Body of pancreas (tissue), 4 donors: ENCODE measurements around the gene PSMD1. TPM values are rescaled to one million over a fixed set of nuclear protein-coding genes. Genes with fewer than 3 reads are reported as not detected.

Experiments used
- ATAC-seq: fragments of 150-250 bp; one replicate; pipeline ENCODE4 v1.9.1; 2016
- DNase-seq, 4 donors: peaks; one replicate each; pipeline ENCODE4 v3.0.0-alpha.2; 2019
- H3K27ac ChIP-seq, 4 donors: fragments of 200-600 bp; sonication (generic); 1 replicate in 3 of 4; 2 replicates in 1 of 4; pipeline versions ENCODE4 v1.5.1 to v1.6.1; 2016 to 2019; ENCODE audit warnings: mild to moderate bottlenecking in 1 of 4, mixed read lengths in 1 of 4, moderate library complexity in 1 of 4
- H3K27me3 ChIP-seq, 2 donors: fragments of 200-600 bp; sonication (generic); one replicate each; pipeline ENCODE4 v1.6.0; 2016; ENCODE audit warnings: mild to moderate bottlenecking in 1 of 2
- H3K36me3 ChIP-seq, 2 donors: fragments of 200-600 bp; sonication (generic); replicated peaks in 1 of 2; 2 replicates each; pipeline ENCODE4 v1.5.1; 2016; ENCODE audit warnings: low read depth in 2 of 2; ENCODE audit not compliant: insufficient read depth in 1 of 2
- H3K4me1 ChIP-seq: fragments of 200-600 bp; sonication (generic); one replicate; pipeline ENCODE4 v1.6.0; 2016
- H3K4me3 ChIP-seq, 2 donors: fragments of 200-600 bp; sonication (generic); 1 replicate in 1 of 2; 2 replicates in 1 of 2; pipeline ENCODE4 v1.5.1; 2016 to 2019
- H3K9me3 ChIP-seq, 3 donors: fragments of 200-600 bp; sonication (generic); 1 replicate in 2 of 3; 2 replicates in 1 of 3; pipeline ENCODE4 v1.5.1; 2016
- POLR2A ChIP-seq, 3 donors: fragments of 450-650 bp; IDR thresholded peaks; one replicate each; pipeline ENCODE4 v1.6.1; 2016; ENCODE audit warnings: antibody characterized with exemption in 3 of 3, mild to moderate bottlenecking in 2 of 3
- WGBS, 2 donors: methylation state at CpG; one replicate each; pipeline ENCODE4 v1.1.5; 2017; 5-methylcytosine and 5-hydroxymethylcytosine counted together
- intact Hi-C: fragments of 100-400 bp; cut with DNase I; formaldehyde crosslinking; loops from one replicate; pipeline ENCODE4 v1.15.1; 2023
- total RNA-seq, 2 donors: library from RNA; depleted of rRNA; stranded (reverse); fragments of >200 nt; gene quantifications; one replicate each; pipeline ENCODE4 v1.1.0, GENCODE V29; 2016
- TF ChIP-seq, protein P1 (sequence below), 7 experiments: fragments of 450-650 bp in 4 of 7; fragments of 200-600 bp in 3 of 7; sonication (generic) in 3 of 7; IDR thresholded peaks; one replicate each; pipeline ENCODE4 v1.5.1; 2016 to 2019; ENCODE audit warnings: antibody characterized with exemption in 7 of 7

Gene PSMD1
- total RNA-seq, 2 donors from 2014 or later, result 20.5 to 27.4 TPM

DNA sequence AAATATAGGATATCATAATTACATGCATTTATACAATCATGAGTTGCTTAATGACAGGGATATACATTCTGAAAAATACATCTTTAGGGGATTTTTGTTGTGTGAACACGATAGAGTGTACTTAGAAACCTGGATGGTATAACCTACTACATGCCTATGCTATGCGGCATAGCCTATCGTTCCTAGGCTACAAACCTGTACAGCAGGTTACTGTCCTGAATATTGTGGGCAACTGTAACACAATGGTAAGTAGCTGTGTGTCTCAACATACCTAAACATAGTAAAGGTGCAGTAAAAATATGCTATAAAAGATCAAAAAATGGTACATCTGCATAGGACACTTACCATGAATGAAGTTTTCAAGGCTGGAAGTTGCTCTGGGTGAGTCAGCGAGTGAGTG lies 12.9 kb upstream of the PSMD1 start:
- no peaks in the 10 kb centered on the region for H3K36me3 ChIP-seq
- H3K4me1 ChIP-seq, result peaks cover 29% of the 10 kb centered on the region
- TF ChIP-seq, protein P1, sequence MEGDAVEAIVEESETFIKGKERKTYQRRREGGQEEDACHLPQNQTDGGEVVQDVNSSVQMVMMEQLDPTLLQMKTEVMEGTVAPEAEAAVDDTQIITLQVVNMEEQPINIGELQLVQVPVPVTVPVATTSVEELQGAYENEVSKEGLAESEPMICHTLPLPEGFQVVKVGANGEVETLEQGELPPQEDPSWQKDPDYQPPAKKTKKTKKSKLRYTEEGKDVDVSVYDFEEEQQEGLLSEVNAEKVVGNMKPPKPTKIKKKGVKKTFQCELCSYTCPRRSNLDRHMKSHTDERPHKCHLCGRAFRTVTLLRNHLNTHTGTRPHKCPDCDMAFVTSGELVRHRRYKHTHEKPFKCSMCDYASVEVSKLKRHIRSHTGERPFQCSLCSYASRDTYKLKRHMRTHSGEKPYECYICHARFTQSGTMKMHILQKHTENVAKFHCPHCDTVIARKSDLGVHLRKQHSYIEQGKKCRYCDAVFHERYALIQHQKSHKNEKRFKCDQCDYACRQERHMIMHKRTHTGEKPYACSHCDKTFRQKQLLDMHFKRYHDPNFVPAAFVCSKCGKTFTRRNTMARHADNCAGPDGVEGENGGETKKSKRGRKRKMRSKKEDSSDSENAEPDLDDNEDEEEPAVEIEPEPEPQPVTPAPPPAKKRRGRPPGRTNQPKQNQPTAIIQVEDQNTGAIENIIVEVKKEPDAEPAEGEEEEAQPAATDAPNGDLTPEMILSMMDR (IDR thresholded peaks at IDR 0.05), result no peak
- TF ChIP-seq POLR2A (IDR thresholded peaks at IDR 0.05), result no peak
- intact Hi-C loops, result no loop called here
- H3K9me3 ChIP-seq, result no peaks in the 10 kb centered on the region
- no peak overlapping the region for H3K27ac ChIP-seq
- no peak overlapping the region for H3K4me3 ChIP-seq
- DNase-seq, result no peak
- ATAC-seq, result no peak
- 89 to 92% methylated on average over 4 of the region's 4 CpGs for WGBS, 2 donors
- no peaks in the 10 kb centered on the region for H3K27me3 ChIP-seq

DNA sequence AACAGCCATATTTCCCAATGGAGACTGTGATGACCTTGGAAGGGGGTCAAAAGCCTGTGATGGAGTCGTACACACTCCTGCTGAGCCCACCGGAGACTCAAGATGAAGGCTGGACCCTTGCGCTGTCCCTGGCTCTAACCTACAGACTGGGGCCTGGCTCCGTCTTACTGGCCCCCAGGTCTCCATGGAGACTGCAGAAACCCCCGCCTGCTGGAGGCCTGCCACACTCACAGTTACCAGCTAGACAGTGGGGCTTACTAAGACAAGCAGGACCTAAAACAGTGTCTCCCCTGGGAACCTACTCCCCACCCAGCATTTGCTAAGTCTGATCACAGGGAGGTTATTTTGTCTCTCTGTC lies 9.8 kb upstream of the PSMD1 start:
- intact Hi-C loops, result no loop called here
- DNase-seq, result no peak
- no peak for ATAC-seq
- WGBS, 2 donors, result 84 to 87% methylated on average over 5 of the region's 5 CpGs
- Histone ChIP-seq H3K4me3 (no peak overlapping the region), H3K36me3 (no peaks in the 10 kb centered on the region), H3K9me3 (no peaks in the 10 kb centered on the region), H3K27me3 (no peaks in the 10 kb centered on the region), H3K27ac (no peak overlapping the region), H3K4me1 (peaks cover 46% of the 10 kb centered on the region)
- no peak for TF ChIP-seq POLR2A (IDR thresholded peaks at IDR 0.05)
- TF ChIP-seq, protein P1 (IDR thresholded peaks at IDR 0.05), result no peak

DNA sequence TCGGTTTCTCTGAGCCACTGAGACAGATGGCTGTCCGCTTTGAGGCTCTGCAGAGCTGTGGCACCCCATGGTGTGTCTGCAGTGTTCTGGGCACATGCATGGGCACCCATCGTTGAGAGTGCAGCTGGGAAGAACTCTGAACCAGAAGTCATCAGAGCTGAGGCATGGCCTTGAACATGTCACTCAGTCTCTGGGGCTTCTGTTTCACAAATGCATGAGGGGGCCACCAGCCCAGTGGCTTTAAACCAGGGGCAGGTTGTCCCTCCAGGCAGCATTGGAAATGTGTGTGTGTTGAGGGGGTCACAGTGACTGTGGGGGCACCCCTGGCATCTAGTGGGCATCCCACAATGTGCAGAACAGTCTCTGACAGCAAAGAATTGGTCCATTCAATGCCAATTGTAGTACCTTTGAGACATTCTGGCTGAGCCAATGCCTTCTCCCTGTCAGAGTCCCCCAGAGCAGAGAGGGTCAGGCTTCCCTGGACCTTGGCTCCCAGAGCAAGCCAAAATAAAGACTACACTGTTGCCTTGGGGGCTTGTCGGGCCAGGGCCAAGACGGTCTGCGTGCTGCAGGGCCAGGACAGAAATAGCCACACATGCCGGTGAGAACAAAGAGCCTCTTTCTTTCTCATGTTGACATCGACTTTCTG lies 9.3 kb upstream of the PSMD1 start:
- Histone ChIP-seq H3K9me3 (no peaks in the 10 kb centered on the region), H3K36me3 (no peaks in the 10 kb centered on the region), H3K27ac (peak overlapping the region in 1 of 4 donors; percentile 20), H3K4me1 (peaks cover 51% of the 10 kb centered on the region), H3K27me3 (no peaks in the 10 kb centered on the region), H3K4me3 (no peak overlapping the region)
- no peak for DNase-seq
- TF ChIP-seq, protein P1 (IDR thresholded peaks at IDR 0.05), result no peak
- TF ChIP-seq POLR2A (IDR thresholded peaks at IDR 0.05), result no peak
- ATAC-seq, result no peak
- intact Hi-C loops, result no loop called here
- WGBS, 2 donors, result 33 to 56% methylated on average over 7 to 8 of the region's 8 CpGs

DNA sequence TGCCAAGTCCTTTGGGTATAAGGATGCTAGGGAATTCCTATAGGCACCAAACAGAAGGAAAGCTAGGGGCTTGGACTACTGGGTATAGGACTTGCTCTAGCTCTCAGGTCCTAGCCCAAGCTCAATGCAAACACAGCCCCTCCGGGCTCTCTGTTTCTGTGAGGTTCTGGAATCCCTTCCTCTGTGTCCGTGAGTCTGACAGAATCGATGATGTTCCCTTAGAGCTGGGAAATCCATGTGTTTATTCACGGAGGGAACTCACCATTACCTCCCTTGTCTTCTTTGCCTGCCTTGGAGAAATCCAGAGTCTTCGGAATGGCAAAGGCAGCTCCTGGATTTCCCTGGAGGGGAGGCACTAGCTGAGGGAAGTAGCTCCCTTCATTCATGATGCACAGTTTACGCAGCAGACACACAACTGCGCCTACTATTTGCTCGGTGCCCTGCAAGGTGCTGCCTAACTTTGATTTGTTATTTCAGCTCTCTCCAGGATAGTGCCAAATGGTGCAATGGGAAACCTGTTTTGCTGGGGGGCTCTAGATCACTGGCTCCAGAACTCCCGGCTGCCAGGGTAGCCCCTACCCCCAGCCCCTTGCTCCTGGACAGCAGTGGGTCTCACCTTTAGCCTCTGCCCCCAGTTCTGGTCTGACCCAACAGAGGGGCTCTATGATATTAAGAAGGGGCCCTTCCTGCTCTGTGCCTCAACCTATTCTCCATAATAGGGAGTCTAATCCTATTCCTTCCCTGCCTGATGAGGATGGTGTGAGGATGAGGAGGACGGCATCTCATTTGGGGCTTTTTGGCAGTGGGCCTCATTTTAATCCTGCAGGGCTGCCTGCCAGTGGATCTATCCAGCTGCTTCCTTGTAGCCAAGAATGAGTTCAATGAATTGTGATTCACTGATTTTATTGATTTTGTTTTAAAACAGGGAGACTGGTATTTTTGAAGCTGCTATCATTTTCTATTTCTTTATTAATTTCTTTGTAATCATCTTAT lies 8.4 kb upstream of the PSMD1 start:
- Histone ChIP-seq H3K9me3 (no peaks in the 10 kb centered on the region), H3K27me3 (no peaks in the 10 kb centered on the region), H3K4me1 (peaks cover 57% of the 10 kb centered on the region), H3K27ac (peak overlapping the region in 2 of 4 donors; percentile 62 to 88), H3K4me3 (no peak overlapping the region), H3K36me3 (no peaks in the 10 kb centered on the region)
- TF ChIP-seq, protein P1 (IDR thresholded peaks at IDR 0.05), result no peak
- TF ChIP-seq POLR2A (IDR thresholded peaks at IDR 0.05), result no peak
- 51 to 65% methylated on average over 10 of the region's 10 CpGs for WGBS, 2 donors
- ATAC-seq (no peak), DNase-seq (peak in 1 of 4 donors; percentile 18)
- intact Hi-C loops, result no loop called here
